Subcutaneous adipose tissue (tissue), 4 donors: Measurements from ENCODE around the gene TMEM217. TPM values are rescaled to one million over a fixed set of nuclear protein-coding genes. Genes with fewer than 3 reads are reported as not detected.

Experiments
- total RNA-seq, 4 donors: library from RNA; depleted of rRNA; stranded (reverse); fragments of >200 nt; gene quantifications; one replicate each; pipeline ENCODE4 v1.1.0, GENCODE V29; 2016
- TF ChIP-seq, protein P1 (sequence below): fragments of 450-650 bp; IDR thresholded peaks from one replicate; pipeline ENCODE4 v1.5.1; 2016; ENCODE audit warnings: low read depth, mild to moderate bottlenecking, control low read depth, antibody characterized with exemption, moderate library complexity

TMEM217 gene
- total RNA-seq, 4 donors from 2014 or later = 0.34 to 0.44 TPM; not detected in 2

DNA sequence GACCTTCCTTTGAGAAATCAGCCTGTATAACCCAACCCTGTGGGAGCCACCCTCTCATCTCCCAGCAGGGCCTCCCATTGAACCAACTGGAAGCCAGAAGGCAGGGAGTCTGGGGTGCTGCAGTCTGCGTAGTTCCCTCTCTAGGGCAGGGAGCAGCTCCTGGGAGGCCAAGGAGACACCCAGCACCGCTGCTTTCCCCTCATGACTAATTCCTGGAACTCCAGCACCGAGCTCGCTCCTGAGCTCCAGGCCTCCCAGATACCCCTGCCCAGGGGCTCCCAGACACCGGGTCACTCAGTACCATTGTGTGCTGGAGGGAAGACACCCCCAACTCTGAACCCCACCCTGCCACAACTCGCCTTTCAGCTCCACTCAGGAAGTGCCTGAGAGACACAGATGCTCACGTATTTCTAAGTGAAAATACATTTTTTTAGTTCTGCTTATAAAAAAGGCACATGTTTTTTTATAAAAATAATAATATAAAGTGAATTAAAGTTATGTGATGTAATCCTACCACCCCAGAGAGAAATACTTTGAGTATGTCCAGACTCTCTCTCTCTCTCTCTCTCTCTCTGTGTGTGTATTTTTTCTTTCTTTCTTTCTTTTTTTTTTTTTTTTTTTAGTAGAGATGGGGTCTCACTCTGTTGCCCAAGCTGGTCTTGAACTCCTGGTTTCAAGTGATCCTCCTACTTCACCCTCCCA lies 70.5 kb downstream of the TMEM217 start:
- TF ChIP-seq, protein P1, sequence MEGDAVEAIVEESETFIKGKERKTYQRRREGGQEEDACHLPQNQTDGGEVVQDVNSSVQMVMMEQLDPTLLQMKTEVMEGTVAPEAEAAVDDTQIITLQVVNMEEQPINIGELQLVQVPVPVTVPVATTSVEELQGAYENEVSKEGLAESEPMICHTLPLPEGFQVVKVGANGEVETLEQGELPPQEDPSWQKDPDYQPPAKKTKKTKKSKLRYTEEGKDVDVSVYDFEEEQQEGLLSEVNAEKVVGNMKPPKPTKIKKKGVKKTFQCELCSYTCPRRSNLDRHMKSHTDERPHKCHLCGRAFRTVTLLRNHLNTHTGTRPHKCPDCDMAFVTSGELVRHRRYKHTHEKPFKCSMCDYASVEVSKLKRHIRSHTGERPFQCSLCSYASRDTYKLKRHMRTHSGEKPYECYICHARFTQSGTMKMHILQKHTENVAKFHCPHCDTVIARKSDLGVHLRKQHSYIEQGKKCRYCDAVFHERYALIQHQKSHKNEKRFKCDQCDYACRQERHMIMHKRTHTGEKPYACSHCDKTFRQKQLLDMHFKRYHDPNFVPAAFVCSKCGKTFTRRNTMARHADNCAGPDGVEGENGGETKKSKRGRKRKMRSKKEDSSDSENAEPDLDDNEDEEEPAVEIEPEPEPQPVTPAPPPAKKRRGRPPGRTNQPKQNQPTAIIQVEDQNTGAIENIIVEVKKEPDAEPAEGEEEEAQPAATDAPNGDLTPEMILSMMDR = no peak

DNA sequence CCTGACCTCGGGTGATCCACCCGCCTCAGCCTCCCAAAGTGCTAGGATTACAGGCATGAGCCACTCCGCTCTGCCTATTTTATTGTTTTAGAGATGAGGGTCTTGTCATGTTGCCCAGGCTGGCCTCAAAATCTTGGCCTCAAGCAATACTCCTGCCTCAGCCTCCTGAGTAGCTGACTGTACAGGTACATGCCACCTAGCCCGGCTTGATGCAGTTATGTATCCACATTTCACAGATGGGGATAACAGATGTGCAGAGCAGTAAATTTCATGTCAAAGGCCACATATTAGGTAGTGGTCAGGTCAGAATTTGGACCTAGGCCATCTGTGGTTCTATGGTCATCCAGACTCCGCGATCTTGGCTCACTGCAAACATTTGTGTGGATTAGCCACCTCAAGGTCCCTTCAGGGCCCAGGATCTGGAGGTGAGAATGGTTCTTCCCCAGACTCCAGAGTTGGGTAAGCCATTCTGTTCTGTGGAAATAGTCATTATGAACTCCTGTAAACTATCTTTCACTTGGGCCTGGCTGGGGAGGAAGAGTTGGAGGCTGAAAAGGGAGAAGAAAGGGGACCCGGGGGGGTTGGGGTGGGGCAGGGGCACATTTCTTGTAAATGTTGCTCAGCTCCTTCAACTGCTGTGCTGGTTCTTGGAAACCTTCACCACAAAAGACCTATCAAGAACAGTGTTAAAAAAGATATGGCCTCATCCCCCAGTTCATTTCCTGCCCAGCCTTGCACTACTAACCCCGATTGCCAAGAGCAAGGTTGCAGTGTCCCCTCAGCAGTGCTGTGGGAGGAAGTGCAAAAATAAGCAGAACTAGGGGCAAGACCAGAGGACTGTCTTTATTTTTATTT lies 75.0 kb downstream of the TMEM217 start:
- TF ChIP-seq, protein P1 = no peak

DNA sequence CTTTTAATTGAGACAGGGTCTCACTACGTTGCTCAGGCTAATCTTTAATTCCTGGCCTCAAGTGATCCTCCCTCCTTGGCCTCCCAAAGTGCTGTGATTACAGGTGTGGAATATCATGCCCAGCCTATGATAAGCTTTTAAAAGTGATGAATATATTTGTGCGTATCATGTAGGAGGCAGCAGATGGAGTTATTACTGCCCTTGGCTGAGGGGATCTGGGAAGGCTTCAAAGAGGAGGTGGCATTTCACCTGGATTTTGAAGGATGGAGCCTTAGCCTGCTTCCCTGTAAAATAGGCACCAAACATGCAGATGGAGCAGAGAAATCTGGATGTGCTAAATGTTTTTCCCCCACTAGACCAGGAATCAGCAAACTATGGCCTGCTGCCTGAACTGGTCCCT lies 77.9 kb downstream of the TMEM217 start:
- TF ChIP-seq, protein P1 = no peak

DNA sequence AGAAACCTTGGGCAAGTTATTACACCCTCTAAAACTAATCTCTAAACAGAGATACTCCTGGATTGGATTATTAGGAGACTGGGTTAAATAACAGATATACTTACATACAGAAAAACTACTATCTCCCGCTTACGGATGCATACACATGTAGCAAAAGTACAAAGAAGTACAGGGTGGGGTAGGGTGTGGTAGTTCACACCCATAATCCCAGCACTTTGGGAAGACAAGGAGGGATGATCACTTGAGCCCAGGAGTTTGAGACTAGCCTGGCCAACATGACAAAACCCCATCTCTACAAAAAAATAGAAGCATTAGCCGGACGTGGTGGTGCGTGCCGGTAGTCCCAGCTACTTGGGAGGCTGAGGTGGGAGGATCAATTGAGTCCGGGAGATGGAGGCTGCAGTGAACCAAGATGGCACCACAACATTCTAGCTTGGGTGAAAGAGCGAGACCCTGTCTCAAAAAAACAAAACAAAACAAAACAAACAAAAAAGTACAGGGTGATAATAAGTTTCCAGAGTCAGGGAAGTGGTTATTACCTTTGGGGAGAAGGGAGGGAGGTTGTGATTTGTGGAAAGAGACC lies 79.9 kb downstream of the TMEM217 start:
- TF ChIP-seq, protein P1 = no peak

DNA sequence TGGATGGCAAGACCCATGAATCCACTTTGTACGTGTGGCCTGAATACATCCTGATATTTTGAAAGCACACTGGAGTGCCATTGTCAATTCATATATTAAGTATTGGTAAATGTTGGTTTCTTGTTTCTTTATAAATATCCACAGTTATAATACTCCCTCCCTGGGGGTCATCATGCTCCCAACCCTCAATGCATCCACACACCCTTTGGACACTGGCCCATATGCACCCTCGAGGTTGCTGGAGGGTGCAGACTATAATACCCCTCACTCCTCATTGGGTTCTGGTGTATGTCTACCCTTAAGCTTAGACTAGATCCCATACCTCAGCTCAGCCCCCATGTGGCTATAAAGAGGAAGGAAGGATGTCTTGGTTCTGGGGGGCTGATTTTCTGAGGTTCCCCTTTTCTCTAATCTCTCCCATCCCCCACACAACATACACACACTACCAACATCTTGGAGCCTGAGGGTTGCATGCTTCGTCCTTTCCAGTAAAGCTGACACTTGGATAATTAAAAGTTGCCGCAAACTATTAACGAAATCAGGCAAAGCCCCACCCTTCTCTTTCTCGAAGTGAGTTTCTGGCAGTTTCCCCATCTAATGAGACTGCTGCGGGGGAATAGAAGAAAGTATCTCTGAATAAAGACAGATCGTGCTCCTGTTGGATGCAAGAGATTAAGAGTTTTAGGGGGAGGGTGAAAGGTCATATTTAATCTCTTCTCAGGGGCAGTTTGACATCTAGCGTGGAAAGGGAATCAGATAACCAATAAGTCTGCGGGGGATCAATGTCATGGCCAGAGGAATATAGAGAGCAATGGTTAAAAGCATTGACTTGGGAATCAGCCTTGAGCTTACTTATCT lies 80.6 kb downstream of the TMEM217 start:
- TF ChIP-seq, protein P1 = no peak

DNA sequence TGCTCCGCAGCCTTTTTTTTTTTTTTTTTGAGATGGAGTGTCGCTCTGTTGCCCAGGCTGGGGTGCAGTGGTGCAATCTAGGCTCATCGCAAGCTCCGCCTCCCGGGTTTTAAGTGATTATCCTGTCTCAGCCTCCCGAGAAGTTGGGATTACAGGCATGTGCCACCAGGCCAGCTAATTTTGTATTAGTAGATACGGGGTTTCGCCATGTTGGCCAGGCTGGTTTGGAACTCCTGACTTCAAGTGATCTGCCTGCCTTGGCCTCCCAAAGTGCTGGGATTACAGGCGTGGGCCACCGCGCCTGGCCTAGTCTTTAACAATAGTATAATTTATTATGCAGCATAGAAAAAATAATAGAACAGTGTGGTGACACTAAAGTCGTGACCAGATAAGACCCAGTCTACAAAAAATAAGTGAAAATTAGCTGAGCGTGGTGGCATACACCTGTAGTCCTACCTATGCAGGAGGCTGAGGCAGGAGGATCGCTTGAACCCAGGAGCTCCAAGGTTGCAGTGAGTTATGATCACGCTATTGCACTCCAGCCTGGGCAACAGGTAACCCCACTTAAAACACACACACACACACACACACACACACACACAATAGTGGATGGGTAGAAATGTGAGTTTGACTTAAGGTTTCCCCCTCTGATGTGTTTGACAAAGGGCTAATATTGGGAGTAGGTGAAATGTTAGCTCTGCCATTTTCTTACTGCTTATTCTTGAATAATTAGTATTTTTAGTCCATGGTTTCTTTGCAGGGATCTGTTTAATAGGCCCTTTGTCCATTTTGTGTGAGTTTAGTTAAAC lies 81.5 kb downstream of the TMEM217 start:
- TF ChIP-seq, protein P1 = no peak
